ENCODE results near the gene CPEB4.

GRCh38 chr5:174011441-174011840, 123.3 kb downstream of the CPEB4 start:
- TF ChIP-seq CTCF (IDR thresholded peaks at IDR 0.05) (no peak), POLR2AphosphoS5 (IDR thresholded peaks at IDR 0.05) (no peak), POLR2A (IDR thresholded peaks at IDR 0.05) (no peak)
